SKM-1 treated with dmso at 0.1 percent for 144 hours (cell line): ENCODE data around the gene IMPG1.

Experiments used
- DNase-seq: peaks from one replicate; lab custom pipeline; 2025; ENCODE audit not compliant: unreplicated experiment; lab: John Stamatoyannopoulos, UW

The IMPG1 gene, protein sequence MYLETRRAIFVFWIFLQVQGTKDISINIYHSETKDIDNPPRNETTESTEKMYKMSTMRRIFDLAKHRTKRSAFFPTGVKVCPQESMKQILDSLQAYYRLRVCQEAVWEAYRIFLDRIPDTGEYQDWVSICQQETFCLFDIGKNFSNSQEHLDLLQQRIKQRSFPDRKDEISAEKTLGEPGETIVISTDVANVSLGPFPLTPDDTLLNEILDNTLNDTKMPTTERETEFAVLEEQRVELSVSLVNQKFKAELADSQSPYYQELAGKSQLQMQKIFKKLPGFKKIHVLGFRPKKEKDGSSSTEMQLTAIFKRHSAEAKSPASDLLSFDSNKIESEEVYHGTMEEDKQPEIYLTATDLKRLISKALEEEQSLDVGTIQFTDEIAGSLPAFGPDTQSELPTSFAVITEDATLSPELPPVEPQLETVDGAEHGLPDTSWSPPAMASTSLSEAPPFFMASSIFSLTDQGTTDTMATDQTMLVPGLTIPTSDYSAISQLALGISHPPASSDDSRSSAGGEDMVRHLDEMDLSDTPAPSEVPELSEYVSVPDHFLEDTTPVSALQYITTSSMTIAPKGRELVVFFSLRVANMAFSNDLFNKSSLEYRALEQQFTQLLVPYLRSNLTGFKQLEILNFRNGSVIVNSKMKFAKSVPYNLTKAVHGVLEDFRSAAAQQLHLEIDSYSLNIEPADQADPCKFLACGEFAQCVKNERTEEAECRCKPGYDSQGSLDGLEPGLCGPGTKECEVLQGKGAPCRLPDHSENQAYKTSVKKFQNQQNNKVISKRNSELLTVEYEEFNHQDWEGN

DNA sequence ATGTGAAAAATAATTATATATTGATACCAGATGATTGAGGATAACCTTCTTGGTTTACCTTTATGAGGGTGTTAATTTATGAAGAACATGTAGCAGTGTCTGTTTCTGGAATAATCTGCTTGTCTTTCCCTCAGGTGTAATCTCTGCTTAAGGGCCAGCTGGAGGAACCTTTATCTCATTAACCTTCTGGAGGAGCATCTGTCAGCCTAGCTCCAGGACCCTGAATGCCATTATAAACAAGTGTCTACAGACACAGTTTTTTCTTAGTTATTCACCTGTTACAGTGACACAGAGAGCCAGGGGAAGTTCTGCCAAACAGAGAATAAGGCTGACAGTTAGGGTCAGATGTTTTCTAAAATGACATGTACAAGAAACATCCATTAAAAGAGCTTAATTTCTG is at the start of gene IMPG1:
Gene IMPG1, minus strand, starts transcription at position 101 of the 400 bp plus-strand sequence. CDS start 174 bp downstream, outside the sequence.
- DNase-seq: no peak

DNA sequence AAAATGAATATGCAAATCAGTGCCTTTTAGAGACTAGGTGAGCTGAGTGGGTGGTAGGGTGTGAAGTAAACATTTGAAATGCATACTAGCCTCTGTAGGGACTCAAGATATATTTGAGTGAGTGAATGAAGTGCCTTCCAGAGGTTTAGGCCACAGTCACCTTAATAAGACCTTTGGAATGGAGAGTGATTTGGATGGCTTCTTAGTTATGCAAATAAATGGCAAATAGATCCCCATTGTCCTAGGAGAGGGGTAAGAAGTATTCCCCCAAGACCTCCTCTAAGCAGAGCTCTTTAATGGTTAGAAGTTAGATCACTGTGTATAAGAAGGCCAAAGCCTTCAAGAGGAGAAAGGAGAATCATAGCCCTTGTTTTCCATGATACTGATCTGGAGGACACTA is 47.8 kb upstream of the IMPG1 start:
- no peak for DNase-seq

DNA sequence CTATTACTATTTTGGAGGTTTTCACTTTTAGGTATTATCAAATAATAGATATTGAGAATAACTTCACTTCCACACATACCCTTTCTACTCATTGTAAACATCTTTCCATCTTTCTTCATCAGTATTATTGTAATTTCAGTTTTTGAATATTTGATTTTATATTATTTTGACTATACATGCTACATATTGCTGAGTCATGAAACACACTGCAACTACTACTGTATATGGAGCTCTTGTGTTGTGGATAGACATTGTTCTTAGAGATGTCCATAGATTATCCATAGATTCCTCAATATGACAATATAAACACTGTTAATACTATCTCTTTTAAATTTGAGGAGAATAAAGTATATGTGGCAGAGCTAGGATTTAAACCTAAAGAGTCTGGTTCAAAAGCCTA is 819 bp upstream of the IMPG1 start:
- no peak for DNase-seq

DNA sequence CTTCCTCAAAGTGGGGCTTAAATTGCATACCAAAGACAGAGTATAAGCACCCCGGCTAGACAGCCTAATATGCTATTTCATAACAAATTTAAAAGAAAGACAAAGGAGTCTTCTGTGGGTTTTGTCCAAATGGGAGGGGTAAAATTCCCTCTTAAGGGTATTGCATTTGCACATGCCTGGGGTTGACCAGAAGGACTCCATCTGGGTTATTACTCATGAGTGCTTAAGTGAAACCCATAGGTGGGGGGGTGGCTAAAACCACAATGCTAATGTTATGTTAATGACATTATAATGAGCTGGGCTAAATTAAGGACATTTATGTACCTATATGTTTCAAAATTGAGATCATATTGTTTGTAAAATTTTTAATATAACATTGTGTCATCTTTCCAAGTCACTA is 15.0 kb downstream of the IMPG1 start:
- no peak for DNase-seq

DNA sequence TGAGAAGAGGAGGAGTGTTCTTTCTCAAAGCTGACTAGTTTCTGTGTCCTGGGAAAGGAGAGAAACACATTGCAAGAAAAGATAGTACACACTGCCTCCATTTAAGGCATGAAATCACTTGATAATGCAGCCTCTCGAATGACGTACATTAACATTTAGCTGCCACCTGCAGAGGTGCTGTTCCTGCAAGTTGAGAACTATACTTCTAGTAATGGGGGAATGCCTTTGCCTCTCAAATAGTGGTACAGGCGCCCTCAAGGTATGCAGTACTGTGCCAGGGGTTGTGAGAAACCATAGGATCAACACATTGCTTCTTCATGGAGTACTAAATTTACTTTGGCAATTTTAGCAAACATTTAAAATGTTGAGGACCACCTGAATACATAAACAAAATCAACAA is 20.1 kb downstream of the IMPG1 start:
- DNase-seq: no peak

DNA sequence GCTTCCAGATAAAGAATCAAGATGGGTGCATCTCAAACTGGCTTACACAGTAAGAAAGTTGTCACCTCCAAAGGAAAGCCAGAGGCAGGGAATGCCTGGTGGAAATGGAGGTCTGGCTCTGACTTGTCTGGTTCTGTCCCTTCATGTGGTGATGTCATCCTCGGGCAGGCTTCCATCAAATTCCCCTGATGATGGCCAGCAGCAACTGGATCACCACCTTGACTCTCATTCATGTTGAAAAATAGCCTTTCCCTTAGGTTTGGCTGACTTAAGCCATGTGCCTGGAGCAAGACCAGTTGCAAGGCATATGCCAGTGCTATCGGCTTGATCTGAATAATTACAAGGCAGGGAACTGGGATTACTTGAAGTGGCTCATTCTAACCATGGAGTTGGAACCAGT is 28.8 kb downstream of the IMPG1 start:
- DNase-seq: no peak

DNA sequence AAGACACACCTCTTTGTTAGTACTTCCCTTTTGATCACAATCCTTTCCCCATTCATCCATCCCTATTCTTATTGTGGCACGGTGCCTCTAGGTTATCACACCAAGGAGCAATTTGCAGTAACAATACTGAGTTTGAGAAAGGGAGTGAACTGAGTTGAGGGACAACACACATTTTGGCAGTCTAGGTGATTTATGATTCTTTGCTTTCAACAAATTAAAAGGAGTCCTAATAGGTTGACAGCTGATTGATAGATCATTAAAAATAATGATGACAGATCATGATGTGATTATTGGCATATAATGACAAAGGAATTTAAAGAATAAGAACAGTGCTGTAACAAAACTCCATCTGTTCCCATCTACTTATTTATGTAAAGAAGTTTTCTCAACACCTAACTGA is 36.7 kb downstream of the IMPG1 start:
- no peak for DNase-seq

DNA sequence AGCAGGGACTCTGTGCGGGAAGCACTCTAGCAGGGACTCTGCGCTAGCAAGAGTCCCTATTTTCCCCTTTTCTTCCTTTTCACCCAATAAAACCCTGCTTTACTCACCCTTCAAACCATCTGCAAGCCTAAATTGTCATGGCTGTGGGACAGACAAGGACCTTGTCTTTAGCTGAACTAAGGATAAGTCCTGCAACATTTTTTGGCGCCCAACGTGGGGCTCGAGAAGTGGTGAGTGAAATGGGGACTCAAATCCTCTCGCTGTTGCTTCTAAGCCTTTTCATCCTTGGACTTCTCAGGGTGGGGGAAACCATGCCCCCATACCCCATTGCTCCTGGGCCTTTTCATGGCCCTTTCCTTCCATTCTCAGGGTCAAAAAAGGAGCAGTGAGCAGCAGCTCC is 46.4 kb downstream of the IMPG1 start:
- no peak for DNase-seq

DNA sequence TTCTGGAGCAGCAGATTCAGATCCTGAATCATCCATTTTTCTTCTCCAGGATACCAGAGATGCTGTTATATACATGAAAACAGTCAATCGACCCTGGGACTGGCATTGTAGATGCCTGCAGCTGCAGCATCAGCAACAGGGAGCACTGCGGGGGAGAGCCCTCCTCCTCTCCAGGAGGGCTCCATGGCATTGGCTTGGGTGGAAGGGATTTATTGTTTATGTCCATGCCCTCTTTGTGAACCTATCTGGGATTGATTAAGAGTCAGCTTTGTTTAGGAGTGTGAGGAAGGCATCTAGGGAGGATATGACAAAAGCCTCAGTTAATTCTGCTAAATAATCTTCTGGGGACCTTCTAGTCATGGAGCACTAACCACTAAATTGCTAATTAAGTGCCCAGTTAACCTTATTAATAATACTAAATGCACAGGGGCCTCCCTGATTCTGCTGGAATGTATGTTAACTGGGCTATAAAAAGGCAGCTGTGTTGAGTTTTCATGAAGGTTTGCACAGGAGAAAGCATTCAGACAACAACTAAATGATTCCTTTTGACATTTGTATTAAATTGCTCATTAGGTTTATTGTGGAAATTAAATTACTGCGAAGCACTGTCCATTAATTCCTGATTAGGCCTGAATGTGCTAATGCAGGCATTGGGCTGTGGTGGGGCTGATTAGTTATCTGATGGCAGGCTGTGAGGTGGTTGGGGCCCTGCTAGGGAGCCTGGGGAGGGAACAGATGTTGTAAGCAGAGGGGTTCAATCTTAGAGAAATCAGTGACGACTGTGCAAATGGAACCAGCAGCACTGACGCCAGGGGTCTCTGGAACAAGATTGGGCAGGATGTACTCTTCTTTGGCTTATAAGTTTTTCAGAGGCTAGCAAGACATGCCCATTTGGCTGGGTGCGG is 57.6 kb downstream of the IMPG1 start:
- no peak for DNase-seq

DNA sequence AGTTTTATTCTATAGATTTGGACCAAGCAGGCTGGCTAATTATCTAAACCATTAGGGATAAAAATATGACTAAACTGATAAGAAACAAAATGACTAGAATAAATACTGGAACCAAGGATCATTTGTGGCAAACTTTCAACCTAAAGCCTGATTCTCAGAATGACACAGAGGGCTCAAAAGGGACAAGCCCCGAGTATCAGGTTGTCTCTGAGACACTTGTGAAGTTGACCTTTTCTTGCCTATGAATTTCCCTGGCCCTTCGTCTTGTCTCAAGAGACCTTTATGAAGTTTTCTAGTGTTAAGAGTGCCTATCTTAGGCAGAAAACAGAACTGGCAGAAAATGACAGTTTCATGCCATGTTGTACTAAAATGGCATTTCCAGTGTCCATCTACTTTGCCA is 68.3 kb downstream of the IMPG1 start:
- no peak for DNase-seq

DNA sequence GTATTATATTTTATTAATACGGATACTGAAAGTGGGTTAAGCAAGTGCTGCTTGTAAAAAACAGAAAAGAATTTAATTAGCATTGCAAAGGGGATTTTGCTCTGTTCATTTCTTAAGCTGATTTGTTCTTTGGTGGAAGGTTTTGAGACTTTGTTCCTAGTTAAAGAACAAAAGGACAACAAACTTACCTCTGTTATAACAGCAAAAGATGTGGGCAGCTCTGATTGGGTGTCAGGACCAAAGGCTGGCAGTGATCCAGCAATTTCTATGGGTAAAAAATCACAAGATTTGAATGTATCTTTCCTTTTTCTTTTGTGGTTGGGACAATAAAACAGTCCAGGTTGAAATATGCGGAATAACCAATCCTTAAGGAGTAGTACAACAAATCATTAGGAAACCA is 68.8 kb downstream of the IMPG1 start:
- DNase-seq: no peak

DNA sequence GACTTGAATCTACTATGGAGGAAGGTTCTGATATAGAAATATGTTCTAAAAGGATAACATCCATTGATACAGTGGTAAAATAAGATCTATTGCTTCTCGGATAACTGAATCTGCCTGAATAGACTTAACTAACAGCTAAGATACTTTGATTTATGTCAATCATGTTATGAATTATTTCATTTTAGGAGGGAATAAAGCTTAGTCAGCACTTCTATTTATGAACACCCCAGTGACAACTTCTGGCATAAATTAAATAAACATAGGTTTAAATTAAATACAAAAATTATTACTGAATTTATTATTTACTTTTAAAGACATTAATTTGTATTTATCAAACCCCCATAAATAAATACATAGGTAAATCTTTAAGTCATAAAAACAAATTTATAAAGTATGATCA is 69.3 kb downstream of the IMPG1 start:
- DNase-seq: no peak

DNA sequence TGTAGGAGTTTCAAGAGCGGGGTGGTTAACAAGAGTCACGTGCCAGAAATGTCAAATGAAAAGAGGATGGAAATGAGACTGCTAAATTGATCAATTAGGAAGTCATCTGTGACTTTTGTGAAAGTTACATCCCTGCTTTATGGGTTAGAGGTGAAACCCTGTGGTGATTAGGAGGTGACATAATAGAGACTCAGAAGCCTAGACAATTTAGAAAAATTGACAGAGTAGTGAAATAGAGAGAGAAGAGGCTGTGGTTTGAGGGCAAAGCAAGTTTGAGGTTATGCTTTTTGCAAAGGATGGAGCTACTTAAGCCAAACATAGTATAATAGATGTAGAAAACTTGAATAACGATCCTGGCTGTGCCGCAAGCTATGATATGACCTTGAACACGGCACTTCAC is 71.8 kb downstream of the IMPG1 start:
- no peak for DNase-seq

DNA sequence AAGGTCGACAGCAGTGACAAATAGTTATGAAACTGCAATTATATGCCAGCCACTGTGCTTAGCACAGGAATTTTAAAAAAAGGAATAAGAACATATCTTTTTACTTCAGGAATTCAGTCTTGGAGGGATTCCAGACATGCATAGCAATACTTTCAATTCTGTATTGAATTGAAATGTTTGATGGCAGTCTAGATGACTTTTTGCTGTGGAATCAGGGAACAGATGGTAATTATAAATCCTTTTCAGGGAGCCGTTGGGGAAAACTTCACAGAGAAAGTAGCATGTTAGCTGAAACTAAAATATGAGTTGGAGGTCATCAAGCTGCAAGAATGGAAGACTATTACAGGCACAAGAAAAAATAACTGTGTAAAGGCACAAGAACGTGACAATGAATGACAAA is 74.8 kb downstream of the IMPG1 start:
- DNase-seq: no peak

DNA sequence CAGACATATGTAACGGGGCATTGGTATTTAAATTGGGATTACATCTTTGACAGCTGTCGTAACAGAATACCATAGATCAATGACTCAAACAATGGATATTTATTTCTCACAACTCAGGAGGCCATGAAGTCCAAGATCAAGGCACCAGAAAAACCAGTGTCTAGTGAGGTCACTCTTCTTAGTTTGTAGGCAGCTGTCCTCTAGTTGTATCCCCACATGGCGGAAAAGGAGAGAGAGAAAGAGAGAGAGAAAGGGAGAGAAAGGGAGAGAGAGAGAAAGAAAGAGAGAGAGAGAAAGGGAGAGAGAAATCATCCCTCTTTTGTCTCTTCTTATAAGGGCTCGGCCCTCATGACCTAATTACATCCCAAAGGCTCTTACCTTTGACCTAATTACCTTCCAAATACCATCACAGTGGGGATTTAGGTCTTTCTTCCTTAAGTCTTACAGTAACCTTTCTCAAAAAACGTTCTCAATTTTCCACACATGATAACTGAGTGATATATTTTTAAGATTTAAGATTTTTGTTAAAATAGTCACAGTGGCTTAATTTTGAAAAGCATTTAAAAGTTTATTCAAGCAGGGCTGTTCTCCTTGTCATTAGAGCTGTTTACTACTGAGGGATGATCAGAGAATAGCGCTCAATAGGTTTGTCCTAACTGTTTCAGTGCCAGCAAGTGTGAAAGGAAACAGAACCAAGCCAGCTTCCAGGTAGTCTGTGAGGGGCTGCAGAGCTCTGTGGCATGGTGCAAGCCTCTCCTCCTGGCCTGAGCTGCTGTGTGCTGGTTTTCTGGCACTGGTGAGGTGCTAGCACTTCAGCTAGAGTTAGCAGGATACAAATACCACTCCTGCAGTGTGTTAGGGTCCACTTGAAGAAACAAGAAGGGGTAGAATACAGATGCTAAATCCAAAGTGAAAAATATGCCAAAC is 79.0 kb downstream of the IMPG1 start:
- no peak for DNase-seq

DNA sequence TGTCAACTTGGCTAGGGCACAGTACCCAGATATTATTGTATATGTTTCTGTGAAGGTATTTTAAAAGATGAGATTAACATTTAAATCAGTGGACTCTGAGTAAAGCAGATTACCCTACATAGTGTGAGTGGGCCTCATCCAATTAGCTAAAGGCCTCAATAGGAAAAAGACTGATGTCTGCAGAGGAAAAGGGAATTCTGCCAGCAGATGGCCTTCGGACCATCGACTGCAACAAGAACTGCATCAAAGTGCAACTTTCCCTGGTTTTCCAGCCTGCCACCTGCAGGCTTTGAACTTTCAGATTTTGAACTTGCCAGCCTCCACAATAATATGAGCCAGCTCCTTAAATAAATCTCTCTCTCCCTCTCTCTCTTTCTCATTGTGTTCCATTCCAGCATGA is 80.5 kb downstream of the IMPG1 start:
- no peak for DNase-seq

DNA sequence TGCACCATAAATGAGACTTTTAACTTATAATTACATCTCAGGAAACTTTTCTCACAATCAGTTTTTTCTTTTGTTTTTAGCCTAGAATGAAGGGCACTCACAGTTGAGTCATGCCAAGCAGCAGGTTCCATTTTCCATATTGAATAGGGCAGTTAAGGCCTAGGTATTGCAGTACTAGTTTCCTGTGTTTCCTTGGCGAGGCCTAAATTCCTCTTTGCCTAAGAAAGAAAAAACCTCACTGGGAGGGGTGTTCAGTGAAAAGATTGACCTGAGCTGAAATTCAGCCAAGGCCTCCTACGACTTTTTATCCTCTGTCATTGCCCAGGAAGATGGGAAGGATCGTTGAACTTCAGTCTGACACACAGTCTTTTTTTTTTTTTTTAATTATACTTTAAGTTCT is 85.5 kb downstream of the IMPG1 start:
- no peak for DNase-seq

DNA sequence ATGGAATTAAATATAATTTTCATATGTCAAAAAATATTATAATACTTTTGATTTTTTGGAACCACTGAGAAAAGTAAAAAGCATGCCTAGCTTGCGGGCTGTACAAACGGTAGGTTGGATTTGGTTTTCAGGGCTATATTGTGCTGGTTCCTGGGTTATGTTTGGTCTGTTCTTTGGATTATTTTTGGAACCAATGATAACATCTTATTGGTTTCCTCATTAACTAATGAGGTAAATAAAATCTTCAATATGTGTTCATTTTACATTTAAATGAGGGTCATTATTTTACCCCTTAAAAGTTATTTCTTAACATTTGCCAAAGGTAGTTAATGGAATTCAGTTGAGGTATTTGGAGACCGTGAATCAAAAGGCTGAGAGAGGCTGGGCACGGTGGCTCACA is 96.6 kb downstream of the IMPG1 start:
- DNase-seq: no peak

DNA sequence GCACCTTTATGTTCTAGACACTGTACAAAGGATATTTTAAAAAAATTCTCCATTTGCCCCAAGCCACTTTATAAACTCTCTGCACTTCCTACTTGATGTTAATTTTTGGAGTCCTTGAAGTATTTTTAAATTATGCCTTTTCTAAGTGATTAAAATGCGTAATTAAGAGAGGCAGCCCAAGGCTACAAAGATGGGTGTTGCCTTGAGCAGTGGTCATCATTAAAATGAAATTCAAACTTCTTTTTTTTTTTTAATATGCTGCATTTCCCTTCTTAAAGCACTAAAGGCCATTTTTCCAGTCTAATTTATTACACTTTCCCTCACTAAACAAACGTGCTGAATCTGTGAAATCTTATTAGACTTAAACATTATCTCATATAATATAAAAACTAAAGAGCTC is 102.4 kb downstream of the IMPG1 start:
- DNase-seq: no peak

DNA sequence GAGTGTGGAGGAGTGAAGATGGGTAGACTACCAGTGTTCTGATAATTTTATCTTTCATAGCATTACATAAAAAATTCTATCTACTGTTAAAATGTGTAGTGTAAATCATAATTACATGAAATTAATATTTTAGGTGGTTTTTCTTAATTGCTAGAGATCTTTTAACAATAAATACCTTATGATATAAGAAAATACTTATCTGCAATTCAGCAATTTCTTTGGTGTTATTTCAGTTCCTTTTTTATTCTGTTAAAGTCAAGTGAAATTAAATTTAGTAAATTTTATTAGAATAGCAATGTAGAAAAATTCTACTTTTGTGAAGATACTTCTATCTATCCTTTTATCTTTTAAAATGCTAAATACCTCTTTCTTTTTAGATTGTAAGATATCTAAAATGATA is 104.3 kb downstream of the IMPG1 start:
- no peak for DNase-seq
